Large intestine (tissue), 3 donors: Measurements from ENCODE around the gene CARD14. TPM values are rescaled to one million over a fixed set of nuclear protein-coding genes. Genes with fewer than 3 reads are reported as not detected.
"Not testable (repeated sequence)": the region's sequence is repeated elsewhere in the genome, so short reads cannot be mapped to it uniquely, and the experiment has no call there.

Experiments
- DNase-seq, 2 donors: peaks; one replicate each; pipeline versions ENCODE4 v3.0.0 to v3.0.0-alpha.2; 2013
- H3K27ac ChIP-seq: one replicate; pipeline ENCODE4 v1.5.1; 2013; ENCODE audit warnings: low read length
- H3K27me3 ChIP-seq: 2 replicates; pipeline ENCODE4 v1.6.1; 2013; ENCODE audit warnings: low read length; ENCODE audit not compliant: control insufficient read depth, insufficient read depth
- H3K36me3 ChIP-seq: 2 replicates; pipeline ENCODE4 v1.6.1; 2013; ENCODE audit warnings: low read length; ENCODE audit not compliant: control insufficient read depth, insufficient read depth
- H3K4me1 ChIP-seq: one replicate; pipeline ENCODE4 v1.6.1; 2013; ENCODE audit warnings: low read length; ENCODE audit not compliant: control insufficient read depth, insufficient read depth
- H3K4me3 ChIP-seq: one replicate; pipeline ENCODE4 v1.5.1; 2013; ENCODE audit warnings: low read length
- H3K9me3 ChIP-seq: one replicate; pipeline ENCODE4 v1.6.1; 2013; ENCODE audit warnings: mild to moderate bottlenecking, low read depth, low read length, moderate library complexity; ENCODE audit not compliant: control insufficient read depth
- WGBS: methylation state at CpG from one replicate; pipeline ENCODE4 v1.1.5; 2013; ENCODE audit warnings: low lambda C conversion rate; ENCODE audit not compliant: insufficient coverage; 5-methylcytosine and 5-hydroxymethylcytosine counted together
- polyA plus RNA-seq: library from polyadenylated mRNA; unstranded; fragments of 120-200 nt; gene quantifications from one replicate; pipeline ENCODE4 v1.2.1, GENCODE V29; 2013

Gene CARD14
- polyA plus RNA-seq, 1 donor, result 3.2 TPM

DNA sequence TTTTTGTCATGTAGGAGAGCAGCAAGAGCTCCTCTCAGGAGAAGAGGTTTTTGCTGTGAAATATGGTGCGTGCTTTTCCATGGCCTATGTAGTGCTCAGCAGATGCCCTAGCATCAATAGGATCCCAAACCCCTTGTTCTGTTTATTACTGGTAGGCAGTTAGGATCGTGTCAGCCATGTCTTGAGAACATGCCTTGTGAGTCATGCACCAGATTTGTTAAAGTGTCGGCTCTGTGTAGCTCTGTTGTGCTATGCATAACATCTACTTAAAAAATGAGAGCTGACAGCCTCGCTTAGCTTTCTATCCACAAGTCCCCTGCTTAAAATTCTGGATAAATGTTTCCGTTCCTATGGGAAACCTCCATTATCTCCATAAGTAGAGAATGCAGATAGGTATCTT is 18.5 kb upstream of the CARD14 start:
- WGBS, result no CpG with 5 or more reads among the region's 5 CpGs
- no peak for DNase-seq

DNA sequence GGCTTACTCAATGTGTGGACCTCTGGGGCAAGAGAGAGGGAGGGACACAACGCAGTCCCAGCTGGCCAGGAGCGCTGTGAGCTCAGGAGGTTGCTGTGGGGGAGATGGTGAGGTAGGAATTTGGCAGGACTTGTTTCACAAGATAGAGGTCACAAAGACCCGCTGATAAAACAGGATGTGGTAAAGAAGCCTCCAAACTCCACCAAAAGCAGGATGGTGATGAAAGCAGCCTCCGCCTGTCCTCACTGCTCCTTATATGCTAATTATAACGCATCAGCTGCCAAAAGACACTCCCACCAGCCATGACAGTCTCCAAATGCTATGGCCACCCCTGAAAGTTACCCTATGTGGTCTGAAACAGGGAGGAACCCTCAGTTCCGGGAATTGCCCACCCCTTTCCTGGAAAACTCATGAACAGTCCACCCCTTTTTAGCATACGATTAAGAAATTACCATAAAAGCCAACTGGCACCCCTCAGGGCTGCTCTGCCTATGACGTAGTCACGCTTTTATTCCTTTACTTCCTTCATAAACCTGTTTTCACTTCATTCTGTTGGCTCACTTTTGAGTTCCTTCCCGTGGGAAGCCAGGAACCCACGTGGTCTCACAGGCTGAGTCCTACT is 17.6 kb upstream of the CARD14 start:
- H3K4me3 ChIP-seq, result no peak overlapping the region
- no peak overlapping the region for H3K27ac ChIP-seq
- H3K36me3 ChIP-seq, result no peaks in the 10 kb centered on the region
- H3K4me1 ChIP-seq, result peaks cover 5% of the 10 kb centered on the region
- H3K9me3 ChIP-seq, result no peaks in the 10 kb centered on the region
- no peaks in the 10 kb centered on the region for H3K27me3 ChIP-seq
- no peak for DNase-seq
- WGBS, result 89% methylated on average over 3 of the region's 11 CpGs

More for the DNA sequence above, 18.5 kb upstream of the CARD14 start:
- no peak overlapping the region for H3K27ac ChIP-seq
- H3K9me3 ChIP-seq, result no peaks in the 10 kb centered on the region
- no peaks in the 10 kb centered on the region for H3K27me3 ChIP-seq
- H3K4me1 ChIP-seq, result peaks cover 5% of the 10 kb centered on the region
- no peak overlapping the region for H3K4me3 ChIP-seq
- no peaks in the 10 kb centered on the region for H3K36me3 ChIP-seq

DNA sequence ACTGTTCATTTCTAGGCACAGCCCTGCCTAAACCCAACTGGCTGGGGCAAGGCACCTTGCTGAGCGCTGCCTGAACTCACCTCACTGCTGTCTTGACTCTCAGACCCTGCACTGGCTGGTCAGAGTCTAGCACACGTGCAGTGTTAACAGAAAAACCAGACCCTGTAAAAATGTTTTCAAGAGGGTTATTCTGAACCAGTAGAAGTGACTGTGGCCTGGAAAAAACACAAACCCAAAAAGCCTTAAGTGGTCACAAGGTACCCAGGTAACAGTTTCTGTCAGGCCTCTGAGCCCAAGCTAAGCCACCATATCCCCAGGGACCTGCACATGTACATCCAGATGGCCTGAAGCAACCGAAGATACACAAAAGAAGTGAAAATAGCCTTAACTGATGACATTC is 16.8 kb upstream of the CARD14 start:
- Histone ChIP-seq H3K36me3 (no peaks in the 10 kb centered on the region), H3K4me1 (peaks cover 4% of the 10 kb centered on the region), H3K4me3 (no peak overlapping the region), H3K27me3 (no peaks in the 10 kb centered on the region), H3K9me3 (no peaks in the 10 kb centered on the region), H3K27ac (no peak overlapping the region)
- DNase-seq, result no peak
- WGBS, result no CpG with 5 or more reads among the region's 3 CpGs

DNA sequence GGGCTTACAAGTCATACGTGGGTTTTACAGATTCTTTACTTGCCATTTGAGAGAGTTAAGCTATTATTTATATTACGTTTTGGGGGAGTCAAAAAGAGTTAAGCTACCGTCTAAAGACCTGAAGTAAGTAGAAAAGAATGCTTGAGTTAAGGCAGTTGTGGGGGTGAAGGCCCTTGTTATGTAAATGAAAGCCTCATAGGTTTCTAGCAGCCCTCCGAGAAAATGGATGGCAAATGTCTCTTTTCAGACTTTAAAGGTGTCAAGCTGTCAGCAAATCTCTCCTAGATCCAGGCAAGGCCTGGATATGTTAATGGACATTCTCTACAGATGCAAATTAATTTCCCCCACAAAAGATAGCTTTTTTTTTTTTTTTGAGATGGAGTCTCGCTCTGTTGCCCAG is 15.7 kb upstream of the CARD14 start:
- H3K9me3 ChIP-seq, result no peaks in the 10 kb centered on the region
- no peaks in the 10 kb centered on the region for H3K4me1 ChIP-seq
- no peak overlapping the region for H3K4me3 ChIP-seq
- H3K27ac ChIP-seq, result no peak overlapping the region
- no peaks in the 10 kb centered on the region for H3K36me3 ChIP-seq
- no peak for DNase-seq
- 80% methylated on average over 2 of the region's 5 CpGs for WGBS
- no peaks in the 10 kb centered on the region for H3K27me3 ChIP-seq

DNA sequence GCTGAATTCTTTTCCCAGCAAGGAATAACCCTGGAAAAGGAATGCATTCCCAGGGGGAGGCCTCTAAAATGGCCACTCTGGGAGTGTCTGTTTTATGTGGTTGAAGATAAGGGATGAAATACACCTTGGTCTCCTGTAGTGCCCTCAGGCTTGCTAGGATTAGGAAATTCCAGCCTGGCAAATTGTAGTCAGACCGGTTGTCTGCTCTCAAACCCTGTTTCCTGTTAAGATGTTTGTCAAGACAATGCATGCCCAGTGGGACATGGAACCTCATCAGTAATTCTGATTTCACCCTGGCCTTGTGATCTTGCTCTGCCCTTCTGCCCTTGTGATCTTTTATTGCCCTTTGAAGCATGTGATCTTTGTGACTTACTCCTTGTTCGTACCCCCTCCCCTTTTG is 14.2 kb upstream of the CARD14 start:
- H3K9me3 ChIP-seq, H3K4me1 ChIP-seq, H3K4me3 ChIP-seq, H3K27ac ChIP-seq, DNase-seq, H3K36me3 ChIP-seq, H3K27me3 ChIP-seq: not testable (repeated sequence)
- no CpG with 5 or more reads among the region's 2 CpGs for WGBS

DNA sequence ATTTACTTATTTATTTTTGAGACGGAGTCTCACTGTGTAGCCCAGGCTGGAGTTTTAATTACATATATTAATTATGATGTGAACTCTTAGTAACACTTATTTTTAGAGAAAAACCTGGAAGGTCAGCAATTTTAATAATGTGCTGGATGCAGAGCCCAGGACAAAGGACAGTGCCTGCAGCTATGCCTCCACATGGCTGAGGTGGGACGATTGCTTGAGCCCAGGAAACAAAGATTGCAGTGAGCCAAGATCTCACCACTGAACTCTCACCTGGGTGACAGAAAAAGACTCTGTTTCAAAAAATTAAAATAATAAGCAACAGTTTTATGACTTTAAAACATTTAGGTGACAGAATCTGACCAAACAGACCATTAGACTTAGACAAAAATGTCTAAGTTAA is 11.0 kb upstream of the CARD14 start:
- 71% methylated on average over 1 of the region's 2 CpGs for WGBS
- no peak overlapping the region for H3K27ac ChIP-seq
- H3K4me3 ChIP-seq, result no peak overlapping the region
- DNase-seq, result no peak
- H3K9me3 ChIP-seq, result no peaks in the 10 kb centered on the region
- peaks cover 12% of the 10 kb centered on the region for H3K27me3 ChIP-seq
- no peaks in the 10 kb centered on the region for H3K36me3 ChIP-seq
- no peaks in the 10 kb centered on the region for H3K4me1 ChIP-seq

DNA sequence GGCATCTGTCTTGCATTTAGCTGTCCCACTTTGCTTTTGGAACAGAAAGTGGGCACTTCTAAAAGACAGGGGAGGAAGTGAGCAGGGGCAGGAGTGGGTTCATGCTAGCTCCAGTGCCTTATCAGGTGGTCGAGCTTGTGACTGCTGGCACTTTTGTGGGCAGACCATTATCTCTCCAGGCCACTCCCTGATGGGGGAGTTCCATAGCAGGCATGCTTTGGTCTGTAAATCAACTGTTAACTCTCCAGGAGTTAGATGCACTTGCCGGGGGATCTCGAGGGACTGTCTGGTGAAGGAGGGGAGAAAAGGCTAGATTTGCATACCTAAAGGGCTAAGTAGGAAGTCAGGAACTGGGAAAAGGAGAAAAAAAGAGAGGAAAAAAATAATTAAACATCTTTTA is 9.3 kb upstream of the CARD14 start:
- no peak overlapping the region for H3K27ac ChIP-seq
- H3K9me3 ChIP-seq, result no peaks in the 10 kb centered on the region

DNA sequence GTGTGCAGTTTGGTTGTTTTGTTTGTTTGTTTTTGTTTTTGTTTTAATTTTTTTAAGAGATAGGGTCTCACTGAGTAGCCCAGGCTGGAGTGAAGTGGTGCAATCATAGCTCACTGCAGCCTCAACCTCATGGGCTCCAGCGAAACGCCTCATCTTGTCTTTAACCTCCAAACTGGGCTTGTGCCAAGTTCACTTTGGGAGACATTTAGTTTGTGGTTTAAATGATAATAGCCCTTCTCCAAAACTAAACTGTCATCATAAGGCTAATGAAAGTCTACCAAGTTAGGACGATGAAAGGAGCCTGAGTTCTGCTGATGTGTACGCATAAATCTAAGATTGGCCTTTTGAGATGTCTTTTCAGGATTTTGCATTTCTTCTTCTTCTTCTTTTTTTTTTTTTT is 6.5 kb upstream of the CARD14 start:
- peaks cover 12% of the 10 kb centered on the region for H3K27me3 ChIP-seq
- H3K9me3 ChIP-seq, result no peaks in the 10 kb centered on the region
- no peak for DNase-seq
- WGBS, result 100% methylated on average over 2 of the region's 4 CpGs
- no peak overlapping the region for H3K27ac ChIP-seq
- no peak overlapping the region for H3K4me3 ChIP-seq
- H3K36me3 ChIP-seq, result no peaks in the 10 kb centered on the region
- no peaks in the 10 kb centered on the region for H3K4me1 ChIP-seq

More for the DNA sequence above, 9.3 kb upstream of the CARD14 start:
- no peaks in the 10 kb centered on the region for H3K36me3 ChIP-seq
- 0% methylated on average over 1 of the region's 3 CpGs for WGBS
- DNase-seq, result no peak
- no peaks in the 10 kb centered on the region for H3K4me1 ChIP-seq
- H3K27me3 ChIP-seq, result peaks cover 12% of the 10 kb centered on the region
- H3K4me3 ChIP-seq, result no peak overlapping the region

DNA sequence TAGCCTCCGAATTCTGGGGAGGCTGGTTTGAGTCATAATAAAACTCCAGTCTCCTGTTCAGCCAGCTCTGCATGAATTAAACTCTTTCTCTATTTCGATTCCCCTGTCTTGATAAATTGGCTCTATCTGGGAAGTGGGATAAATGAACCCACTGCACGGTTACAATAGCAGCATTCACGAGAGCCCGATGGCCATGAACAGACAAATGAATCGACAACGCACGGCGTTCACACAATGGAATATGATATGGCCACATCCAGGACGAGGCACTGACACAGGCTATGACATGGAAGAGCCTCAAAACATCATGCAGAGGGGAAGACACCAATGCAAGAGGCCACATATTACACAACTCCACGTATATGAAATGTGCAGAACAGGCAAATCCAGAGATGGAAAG is 5.6 kb upstream of the CARD14 start:
- Histone ChIP-seq H3K4me3 (no peak overlapping the region), H3K36me3 (no peaks in the 10 kb centered on the region), H3K27ac (no peak overlapping the region), H3K4me1 (no peaks in the 10 kb centered on the region), H3K27me3 (peaks cover 15% of the 10 kb centered on the region), H3K9me3 (no peaks in the 10 kb centered on the region)
- no CpG with 5 or more reads among the region's 11 CpGs for WGBS
- DNase-seq, result no peak

DNA sequence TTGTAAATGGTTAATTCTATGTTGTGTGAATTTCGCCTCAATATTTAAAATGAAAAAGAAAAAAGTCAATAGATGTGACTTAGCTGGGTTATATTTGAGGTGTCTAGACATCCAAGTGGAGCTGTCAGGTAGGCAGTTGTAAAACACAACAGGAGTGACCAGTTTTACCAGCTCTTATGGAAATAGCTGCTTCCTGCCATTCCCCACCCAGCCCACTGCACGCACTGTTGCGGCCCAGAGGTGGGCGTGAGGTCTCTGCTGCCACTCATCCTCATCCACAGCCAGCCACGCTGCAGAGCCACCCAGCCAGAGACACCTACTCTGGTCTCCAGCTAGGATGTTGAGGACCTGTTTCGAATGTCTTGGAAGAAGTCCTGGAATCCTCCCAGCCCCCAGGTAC is 3.4 kb upstream of the CARD14 start:
- no CpG with 5 or more reads among the region's 6 CpGs for WGBS
- Histone ChIP-seq H3K9me3 (no peaks in the 10 kb centered on the region), H3K4me1 (no peaks in the 10 kb centered on the region), H3K27ac (no peak overlapping the region), H3K27me3 (peaks cover 10% of the 10 kb centered on the region), H3K4me3 (no peak overlapping the region), H3K36me3 (no peaks in the 10 kb centered on the region)
- DNase-seq, result no peak

DNA sequence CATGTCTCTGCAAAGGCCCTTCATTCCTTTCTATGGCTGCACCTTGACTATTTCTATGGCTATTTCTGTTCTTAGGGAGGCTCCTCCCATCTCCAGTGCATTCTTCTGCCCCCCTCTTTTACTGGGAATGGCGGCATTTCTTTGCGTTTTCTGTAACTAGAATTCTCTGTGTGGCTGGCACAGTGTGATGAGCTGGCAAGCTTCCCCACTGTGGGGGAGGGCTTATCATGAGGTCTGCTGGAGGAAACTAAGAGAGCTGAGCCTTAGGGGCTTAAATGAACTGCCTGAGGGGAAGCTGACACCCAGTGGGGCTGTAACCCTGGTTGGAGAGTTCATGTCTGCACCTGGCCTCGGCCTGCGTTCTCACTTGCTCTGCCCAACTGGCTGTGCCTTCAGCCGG is 1.5 kb upstream of the CARD14 start:
- H3K27me3 ChIP-seq, result peaks cover 10% of the 10 kb centered on the region
- DNase-seq, result no peak
- H3K4me1 ChIP-seq, result no peaks in the 10 kb centered on the region
- no peak overlapping the region for H3K27ac ChIP-seq
- H3K36me3 ChIP-seq, result no peaks in the 10 kb centered on the region
- WGBS, result no CpG with 5 or more reads among the region's 5 CpGs
- no peak overlapping the region for H3K4me3 ChIP-seq
- no peaks in the 10 kb centered on the region for H3K9me3 ChIP-seq
